GM11168 (cell line): Measurements from ENCODE around the gene NOVA2.
"Not testable (repeated sequence)": the region's sequence is repeated elsewhere in the genome, so short reads cannot be mapped to it uniquely, and the experiment has no call there.

ENCODE experiments used
- in situ Hi-C: fragments of 300-500 bp; cut with MboI; formaldehyde crosslinking; loops from one replicate; pipeline ENCODE4 v1.12.0; 2022; ENCODE audit warnings: low sequenced_read_pairs; ENCODE audit not compliant: unreplicated experiment

Gene NOVA2

GRCh38 chr19:45900738-45901431 lies 72.8 kb downstream of the NOVA2 start:
- in situ Hi-C loops = no loop called here

GRCh38 chr19:45899919-45900589 lies 73.6 kb downstream of the NOVA2 start:
- in situ Hi-C loops = no loop called here

- in situ Hi-C loops = no loop called here
Measured at GRCh38 chr19:45899253-45899652, 74.4 kb downstream of the NOVA2 start.

- in situ Hi-C loops = no loop called here
Measured at GRCh38 chr19:45897261-45897812, 76.3 kb downstream of the NOVA2 start.

GRCh38 chr19:45895983-45896599 lies 77.6 kb downstream of the NOVA2 start:
- in situ Hi-C loops = not testable (repeated sequence)

- in situ Hi-C loops = no loop called here
Measured at GRCh38 chr19:45895519-45895972, 78.1 kb downstream of the NOVA2 start.

- in situ Hi-C loops = no loop called here
Measured at GRCh38 chr19:45890877-45891276, 82.8 kb downstream of the NOVA2 start.

GRCh38 chr19:45889210-45889885 lies 84.3 kb downstream of the NOVA2 start:
- in situ Hi-C loops = no loop called here

- in situ Hi-C loops = no loop called here
Measured at GRCh38 chr19:45887200-45887710, 86.4 kb downstream of the NOVA2 start.

- in situ Hi-C loops = no loop called here
Measured at GRCh38 chr19:45886427-45887199, 87.1 kb downstream of the NOVA2 start.

- in situ Hi-C loops = no loop called here
Measured at GRCh38 chr19:45885556-45886426, 87.9 kb downstream of the NOVA2 start, which contains the start of gene IRF2BP1. Gene IRF2BP1, minus strand, starts transcription at chr19:45886141. Its CDS starts 367 bp downstream, at chr19:45885774.

- in situ Hi-C loops = no loop called here
Measured at GRCh38 chr19:45884682-45885555, 88.7 kb downstream of the NOVA2 start.

- in situ Hi-C loops = no loop called here
Measured at GRCh38 chr19:45883881-45884681, 89.6 kb downstream of the NOVA2 start.
